ENCODE data around the gene COPS6.

DNA sequence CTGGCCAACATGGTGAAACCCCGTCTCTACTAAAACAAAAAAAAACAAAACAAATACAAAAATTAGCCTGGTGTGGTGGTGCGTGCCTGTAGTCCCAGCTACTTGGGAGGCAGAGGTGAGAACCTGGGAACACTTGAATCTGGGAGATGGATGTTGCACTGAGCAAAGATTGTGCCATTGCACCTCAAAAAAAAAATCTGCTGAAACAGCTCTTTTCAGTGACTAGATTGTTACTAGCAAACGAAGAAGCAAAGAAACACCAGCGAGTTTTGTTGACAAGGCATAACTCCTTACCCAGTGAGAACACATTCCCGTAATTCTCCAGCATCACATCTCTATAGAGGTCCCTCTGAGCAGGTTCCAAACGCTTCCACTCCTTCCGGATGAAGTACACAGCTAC lies 13.9 kb upstream of the COPS6 start:
- TF ChIP-seq ZC3H10 (CRISPR knock-in tag; IDR thresholded peaks at IDR 0.05) (no peak), ESRRG (CRISPR knock-in tag; IDR thresholded peaks at IDR 0.05) (no peak), PPARA (CRISPR knock-in tag; IDR thresholded peaks at IDR 0.05; ENCODE audit: borderline replicate concordance) (no peak)
- TF ChIP-seq, protein P1, sequence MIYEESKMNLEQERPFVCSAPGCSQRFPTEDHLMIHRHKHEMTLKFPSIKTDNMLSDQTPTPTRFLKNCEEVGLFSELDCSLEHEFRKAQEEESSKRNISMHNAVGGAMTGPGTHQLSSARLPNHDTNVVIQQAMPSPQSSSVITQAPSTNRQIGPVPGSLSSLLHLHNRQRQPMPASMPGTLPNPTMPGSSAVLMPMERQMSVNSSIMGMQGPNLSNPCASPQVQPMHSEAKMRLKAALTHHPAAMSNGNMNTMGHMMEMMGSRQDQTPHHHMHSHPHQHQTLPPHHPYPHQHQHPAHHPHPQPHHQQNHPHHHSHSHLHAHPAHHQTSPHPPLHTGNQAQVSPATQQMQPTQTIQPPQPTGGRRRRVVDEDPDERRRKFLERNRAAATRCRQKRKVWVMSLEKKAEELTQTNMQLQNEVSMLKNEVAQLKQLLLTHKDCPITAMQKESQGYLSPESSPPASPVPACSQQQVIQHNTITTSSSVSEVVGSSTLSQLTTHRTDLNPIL (CRISPR knock-in tag; IDR thresholded peaks at IDR 0.05; ENCODE audit: low read depth) = no peak

All from SK-N-SH treated with all-trans-retinoic acid at 6 μM for 48 hours (cell line).